SIG-M5 treated with dmso at 0.1 percent for 504 hours (cell line): Measurements from ENCODE around the gene LSR.
A peak's percentile ranks its signal among the peaks of the same experiment; 100 is the strongest.
"Not testable (repeated sequence)": the region's sequence is repeated elsewhere in the genome, so short reads cannot be mapped to it uniquely, and the experiment has no call there.

ENCODE experiments used
- DNase-seq: peaks from one replicate; lab custom pipeline; 2025; ENCODE audit not compliant: unreplicated experiment; lab: John Stamatoyannopoulos, UW

The LSR gene

DNA sequence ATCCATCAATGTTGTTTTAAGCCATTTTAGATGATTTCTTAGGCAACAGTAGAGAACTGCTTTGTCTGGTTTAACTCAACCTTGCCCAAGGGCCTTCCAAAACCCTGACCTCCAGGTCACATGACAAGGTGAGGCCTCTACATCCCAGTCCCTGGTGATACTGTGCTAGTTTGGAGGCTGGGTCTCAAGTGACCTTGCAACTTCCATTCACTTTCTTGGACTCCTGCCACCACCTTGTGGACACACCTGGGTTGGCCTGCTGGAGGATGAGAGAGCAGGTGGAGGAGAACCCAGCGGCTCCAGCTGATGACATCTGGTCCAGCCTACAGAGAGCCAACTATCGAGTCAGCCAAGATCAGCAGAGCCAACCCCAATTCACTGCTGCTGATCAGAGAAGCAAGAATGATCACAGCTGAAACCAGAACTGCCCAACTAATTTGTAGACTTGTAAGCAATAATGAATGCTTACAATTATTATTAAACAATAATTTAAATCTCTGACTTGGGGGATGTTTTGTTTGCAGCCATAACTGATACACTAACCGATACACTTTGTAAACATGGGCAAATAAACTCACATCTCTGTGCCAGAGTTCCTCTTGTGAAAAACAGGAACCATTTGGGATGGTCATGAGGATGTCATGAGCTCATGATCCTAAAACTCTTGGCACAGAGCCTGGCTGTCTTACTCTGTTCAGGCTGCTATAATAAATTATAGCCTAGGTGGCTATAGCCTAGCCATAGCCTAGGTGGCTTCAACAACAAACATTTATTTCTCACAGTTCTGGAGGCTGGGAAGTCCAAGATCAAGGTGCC is 31.8 kb upstream of the LSR start:
- no peak for DNase-seq

DNA sequence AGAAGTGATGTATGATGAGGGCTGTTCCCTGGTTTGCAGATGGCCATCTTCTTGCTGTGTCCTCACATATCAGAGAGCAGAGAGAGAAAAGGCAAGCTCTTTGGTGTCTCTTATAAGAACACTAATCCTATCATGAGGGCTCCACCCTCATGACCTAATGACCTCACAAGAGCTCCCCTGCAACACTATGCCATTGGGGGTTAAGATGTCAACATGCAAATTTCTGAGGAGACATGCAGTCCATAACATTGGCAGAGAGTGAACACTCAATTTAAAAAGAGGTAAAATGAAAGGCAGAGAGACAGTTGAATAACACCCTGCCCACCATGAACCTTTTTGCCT is 31.2 kb upstream of the LSR start:
- DNase-seq = no peak

DNA sequence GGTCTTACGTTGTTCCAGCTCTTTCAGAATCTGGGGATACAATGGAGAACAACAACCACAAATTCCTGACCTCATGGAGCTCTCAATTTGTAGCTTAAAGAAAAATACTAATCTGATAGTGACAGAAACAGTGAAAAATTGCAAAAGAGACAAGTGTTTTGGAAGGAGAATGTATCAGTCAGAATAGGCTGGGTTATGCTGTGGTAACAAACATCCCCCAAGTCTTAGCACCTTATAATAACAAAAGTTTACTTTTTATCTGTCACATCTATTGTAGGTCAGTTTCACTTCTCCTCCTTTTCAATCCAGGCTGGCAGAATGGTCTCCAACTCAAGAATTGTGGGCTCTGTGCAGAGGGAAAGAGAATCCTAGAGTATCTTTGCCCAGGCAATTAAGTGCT is 29.8 kb upstream of the LSR start:
- no peak for DNase-seq

DNA sequence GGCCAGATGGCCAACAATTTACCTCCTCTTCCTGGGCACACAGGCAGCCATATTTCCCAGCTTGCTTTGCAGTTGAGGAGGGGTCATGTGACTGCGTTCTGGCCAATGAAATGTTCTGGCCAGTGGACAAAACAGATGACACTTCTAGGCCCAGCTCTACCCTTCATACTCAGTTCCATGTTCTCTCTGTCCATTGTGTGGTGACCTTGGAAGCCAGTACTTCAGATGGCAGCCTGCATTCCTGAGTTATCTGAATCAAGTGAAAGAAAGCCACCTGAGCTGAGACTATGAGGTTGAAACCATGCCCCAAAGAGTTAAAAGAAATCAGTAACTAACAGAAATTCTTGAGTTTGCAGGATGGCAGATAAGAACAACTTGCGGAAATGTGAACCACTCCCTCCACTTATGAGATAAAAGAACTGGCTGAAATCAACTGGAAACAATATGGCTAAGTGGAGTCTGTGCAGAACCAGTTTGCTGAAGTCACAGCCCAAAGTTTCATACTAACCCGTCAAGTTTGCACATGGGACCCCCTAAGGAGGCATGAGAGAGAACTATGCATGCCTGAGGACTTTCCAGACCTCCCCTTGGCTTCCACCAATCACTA is 28.4 kb upstream of the LSR start:
- no peak for DNase-seq

DNA sequence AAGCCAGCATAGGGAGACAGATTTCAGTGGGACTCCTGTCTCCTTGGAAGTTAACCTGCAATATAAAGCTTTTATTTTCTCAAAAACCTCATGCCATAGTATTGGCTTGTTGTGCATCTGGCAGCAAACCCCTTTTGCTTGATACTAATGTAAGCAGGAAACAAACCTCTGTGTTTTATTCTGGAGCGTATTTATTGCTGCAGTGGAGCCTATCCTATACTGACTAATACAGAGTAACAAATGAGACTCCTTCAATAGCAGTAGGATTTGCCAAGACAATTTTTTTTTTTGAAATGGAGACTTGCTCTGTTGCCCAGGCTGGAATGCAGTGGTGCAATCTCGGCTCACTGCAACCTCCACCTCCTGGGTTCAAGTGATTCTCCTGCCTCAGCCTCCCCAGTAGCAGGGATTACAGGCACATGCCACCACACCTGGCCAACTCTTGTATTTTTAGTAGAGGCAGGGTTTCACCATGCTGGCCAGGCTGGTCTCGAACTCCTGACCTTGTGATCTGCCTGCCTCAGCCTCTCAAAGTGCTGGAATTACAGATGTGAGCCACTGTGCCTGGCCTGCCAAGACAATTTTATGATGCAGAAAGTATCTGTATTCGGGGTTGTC is 27.7 kb upstream of the LSR start:
- DNase-seq = not testable (repeated sequence)

DNA sequence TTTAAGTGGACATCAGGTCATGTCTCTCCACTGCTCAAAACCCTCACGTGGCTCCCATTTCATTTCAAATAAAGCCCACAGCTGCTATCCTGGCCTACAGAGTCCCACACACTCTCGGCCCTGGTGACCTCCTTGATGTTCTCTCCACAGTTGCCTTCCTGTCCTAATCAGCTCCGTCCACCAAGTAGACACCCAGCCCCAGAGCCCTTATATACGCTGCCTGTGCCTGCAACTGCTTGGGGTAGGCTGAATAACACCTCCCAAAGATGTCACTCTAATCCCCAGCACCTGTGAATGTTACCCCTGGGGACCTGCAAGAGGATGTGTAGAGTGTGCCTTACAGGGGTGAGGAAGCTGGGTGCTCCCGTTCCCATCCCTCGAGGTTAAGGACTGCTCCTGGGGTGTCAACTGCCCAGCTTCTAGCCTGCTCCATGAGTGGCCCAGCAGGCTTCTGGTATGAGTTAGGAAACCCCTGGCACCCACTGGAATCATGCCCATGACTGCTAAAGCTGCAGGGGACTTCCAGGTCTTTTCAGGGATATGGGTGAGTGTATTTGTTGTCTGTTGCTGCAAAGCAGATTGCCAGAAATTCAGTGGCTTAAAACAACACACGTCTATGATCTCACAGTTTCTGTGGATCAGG is 26.3 kb upstream of the LSR start:
- no peak for DNase-seq

DNA sequence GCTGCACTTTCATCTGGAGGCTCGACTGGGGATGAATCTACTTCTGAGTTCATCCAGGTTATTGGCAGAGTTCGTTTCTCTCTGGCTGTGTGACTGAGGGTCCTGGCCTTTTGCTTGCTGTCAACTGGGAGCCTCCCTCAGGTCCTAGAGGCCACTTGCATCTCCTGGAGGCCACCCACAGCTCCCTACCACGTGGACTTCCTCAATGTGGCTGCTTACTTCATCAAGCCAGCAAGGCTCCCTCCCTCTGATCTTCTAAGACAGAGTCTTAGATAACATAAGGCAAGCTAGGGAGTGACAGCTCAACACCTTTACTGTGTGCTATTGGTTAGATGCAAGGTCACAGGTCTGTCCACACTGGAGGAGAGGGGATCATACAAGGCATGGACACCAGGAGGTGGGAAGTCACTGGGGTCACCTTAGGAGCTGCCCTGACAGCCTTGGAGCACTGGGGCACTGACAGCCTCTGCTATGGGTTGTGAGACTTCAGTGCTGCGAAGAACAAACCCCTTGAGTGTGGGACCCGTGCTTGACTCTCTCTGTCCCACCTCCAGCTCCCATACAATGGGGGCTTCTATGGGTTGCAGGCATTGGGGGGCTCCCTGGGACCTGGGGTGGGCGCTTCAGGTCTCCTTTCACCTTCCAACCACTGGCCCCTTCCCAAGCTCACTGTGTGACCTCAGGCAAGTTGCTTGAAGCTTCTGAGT is 25.6 kb upstream of the LSR start:
- peak; percentile 19 for DNase-seq

DNA sequence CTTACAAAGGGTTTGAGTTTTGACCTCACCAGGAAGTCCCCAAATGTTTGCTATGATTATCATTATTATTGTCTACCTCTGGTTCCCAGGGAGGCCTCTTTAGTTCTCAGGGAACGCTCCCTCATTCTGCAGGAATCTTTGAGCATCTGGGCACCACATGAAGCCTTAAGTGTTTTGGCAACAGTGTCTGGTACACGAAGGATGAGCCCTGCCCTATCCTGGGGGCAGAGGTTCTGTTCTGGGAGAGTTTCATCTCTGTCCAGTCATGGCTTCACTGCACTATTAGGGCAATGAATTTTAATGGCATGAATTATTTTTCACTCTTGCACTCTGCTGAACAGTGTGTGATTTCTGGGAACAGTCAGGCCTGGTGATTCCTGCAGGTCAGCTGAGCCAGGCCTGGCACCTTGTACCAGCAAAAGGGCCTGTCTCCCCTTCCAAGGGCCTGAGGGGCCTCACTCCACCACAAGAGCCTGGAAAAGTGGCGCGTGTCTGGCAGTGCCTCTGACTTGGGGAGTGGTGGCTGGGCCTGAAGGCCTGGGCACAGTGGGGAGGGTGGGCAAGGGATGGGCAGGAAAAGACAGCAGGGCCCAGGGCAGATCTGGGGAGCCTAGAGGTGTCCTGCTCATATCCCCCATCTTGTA is 24.8 kb upstream of the LSR start:
- no peak for DNase-seq

DNA sequence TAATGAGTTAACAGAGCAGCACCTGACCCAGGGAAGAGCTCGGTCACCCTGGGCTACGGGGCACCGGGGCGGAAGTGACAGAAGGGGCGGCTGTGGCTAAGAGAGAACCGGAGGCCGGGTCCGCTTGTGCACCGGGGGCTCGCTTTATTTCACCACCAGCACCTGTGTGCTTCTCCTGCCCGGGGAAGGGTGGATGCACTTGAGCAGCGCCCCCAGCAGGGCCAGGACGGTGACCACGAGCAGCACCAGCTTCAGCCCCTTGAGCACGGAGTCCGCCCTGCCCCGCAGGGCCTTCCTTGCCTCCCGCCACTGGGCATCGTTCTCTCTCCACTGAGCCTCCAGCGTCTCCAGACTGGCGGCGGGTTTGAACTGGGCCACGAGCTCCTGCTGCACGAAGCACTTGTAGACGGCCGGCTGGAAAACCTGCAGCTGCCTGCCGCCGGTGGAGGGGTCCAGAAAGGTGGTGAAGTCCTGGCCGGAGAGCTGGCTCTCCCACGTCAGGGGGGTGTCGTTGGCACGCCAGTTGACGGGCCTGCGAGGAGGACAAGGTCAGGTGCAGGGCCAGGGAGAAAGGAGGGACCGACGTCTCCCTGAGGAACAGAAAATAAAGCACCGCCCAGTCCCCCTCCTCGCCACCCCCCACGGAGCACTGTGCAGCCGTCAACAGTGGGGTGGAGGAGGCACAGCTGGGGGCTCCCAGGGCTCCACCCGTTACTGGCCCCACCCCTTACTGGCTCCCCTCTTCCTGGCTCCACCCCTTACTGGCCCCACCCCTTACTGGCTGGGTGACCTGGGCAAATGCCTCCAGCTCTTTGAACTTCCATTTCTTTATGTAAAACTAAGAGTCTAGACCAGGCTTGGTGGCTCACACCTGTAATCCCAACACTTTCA is 23.9 kb upstream of the LSR start:
- no peak for DNase-seq

DNA sequence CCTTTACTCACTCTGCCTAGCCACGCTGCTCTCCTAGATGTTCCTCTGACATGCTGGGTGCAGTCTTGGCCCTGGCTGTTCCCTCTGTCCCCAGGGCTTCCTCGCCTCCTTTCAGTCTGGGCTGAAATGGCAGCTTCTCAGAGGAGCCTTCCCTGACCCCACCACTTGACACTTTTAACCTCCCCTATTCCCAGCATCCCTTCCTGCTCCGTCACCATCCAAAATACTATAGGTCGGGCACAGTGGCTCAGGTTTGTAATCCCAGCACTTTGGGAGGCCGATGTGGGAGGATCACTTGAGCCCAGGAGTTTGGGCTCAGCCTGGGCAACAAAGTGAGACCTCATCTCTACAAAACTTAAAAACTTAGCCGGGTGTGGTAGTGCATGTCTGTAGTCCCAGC is 22.9 kb upstream of the LSR start:
- no peak for DNase-seq

DNA sequence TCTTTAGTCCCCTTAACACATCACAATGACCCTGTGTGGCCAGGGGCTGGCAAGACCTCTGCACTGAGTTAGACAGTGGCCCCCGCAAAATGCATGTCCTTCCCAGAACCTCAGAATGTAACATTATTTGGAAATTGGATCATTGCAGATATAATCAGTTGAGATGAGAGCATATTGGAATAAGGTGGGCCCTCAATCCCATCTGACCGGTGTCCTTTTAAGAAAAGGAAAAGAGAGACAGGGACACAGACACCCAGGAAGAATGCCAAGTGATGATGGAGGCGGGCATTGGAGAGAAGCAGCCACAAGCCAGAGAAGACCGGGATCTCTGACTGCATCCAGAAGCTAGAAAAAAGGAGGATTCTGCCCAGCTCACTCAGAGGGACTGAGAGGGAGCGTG is 22.1 kb upstream of the LSR start:
- no peak for DNase-seq

DNA sequence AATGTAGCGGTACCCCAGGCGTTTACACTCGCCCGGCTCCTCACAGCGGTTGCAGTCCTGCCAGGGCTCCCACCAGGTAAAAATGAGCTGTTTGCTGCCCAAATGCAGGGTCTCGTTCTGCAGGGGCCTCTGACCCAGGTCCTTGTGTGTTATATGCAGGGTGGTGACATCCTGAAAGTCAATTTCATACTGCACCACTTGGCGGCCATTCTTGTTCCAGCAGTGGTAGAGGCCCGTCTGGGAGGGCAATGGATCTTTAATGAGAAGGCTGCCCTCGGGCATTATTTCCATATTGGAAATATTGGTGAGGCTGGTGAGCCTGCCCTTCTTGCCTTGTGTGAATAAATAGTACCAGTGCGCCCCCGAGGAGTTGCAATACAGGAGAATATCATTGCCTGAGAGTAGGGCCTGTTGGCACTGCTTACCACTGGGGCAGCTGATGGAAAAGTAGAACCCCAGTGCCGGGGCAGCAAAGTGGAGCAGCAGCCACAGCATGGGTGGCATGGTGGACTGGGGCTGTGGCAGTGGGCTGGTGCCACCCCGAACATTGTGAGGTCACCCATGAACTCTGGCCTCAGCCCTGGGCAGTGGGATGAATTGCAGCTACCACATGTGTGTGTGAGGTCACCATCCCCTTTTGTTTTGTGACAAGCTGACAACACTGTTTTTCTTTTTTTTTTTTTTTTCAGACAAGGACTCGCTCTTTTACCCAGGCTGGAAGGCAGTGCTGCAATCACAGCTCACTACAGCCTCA is 20.4 kb upstream of the LSR start, which contains the start of gene FAM187B:
Gene FAM187B (minus strand): TSS at position 563 of the 754 bp plus-strand sequence. CDS start 59 bp downstream, at position 504.
- DNase-seq = no peak

DNA sequence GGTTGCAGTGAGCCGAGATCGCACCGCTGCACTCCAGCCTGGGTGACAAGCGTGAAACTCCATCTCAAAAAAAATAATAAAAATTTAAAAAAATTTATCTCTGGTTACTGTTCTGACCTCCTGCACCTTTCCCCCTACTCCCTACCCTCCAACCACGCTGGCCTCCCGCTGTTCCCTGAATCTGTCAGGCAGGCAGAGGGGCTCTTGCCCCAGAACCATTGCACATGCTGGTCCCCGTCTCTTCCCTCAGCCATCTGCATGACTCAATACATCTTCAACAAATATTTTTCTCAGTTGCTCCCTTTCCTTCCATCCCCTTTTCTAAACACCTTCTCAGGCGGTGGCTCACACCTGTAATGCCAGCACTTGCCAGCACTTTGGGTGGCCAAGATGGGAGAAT is 19.2 kb upstream of the LSR start:
- no peak for DNase-seq

DNA sequence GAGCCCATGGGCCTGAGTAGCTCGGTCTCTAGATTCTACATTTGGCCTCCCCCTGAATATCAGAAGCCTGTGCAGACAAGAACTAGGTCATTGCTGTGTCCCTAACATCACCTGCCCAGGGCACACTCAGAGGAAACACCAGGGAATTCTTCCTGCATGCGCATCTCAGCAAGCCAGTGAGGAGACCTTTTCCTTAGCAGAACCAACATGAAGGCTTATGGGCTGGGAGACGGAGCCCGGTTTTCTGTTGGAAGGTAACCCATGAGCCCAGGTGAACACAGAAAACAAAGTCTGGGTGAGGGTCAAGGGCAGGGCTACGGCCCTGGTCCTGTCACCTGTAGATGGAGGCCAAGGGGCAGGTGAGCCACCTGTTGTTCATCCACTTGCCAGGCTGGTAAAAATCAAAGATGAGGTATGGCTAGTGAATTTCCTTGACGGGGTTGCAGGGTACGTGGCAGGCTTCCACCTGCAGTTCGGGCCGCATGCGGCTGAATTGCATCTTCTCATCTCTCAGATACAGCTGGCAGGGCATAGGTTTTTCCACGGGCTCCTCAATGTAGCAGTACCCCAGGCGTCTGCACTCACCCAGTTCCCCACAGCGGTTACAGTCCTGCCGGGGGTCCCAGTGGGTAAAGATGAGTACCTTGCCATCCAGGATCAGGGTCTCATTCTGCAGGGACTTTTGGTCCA is 16.7 kb upstream of the LSR start:
- no peak for DNase-seq

DNA sequence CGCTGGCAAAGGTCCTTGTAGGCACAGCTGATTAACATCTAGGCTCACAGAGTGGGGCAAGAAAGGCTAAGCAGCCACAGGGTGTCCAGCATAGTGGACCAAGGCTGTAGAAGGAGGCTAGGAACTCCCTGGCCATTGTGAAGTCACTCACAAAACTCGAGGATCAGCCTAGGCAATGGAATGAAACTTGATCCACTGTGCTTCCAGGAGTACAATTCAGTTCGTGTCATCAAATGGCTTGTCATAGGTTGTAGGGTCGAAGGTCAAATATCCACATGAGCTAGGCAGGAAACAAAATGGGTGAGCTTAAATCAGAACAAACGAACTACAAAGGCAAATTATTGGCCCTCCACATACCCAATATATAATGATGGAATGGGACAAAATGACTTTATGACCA is 15.9 kb upstream of the LSR start:
- no peak for DNase-seq

DNA sequence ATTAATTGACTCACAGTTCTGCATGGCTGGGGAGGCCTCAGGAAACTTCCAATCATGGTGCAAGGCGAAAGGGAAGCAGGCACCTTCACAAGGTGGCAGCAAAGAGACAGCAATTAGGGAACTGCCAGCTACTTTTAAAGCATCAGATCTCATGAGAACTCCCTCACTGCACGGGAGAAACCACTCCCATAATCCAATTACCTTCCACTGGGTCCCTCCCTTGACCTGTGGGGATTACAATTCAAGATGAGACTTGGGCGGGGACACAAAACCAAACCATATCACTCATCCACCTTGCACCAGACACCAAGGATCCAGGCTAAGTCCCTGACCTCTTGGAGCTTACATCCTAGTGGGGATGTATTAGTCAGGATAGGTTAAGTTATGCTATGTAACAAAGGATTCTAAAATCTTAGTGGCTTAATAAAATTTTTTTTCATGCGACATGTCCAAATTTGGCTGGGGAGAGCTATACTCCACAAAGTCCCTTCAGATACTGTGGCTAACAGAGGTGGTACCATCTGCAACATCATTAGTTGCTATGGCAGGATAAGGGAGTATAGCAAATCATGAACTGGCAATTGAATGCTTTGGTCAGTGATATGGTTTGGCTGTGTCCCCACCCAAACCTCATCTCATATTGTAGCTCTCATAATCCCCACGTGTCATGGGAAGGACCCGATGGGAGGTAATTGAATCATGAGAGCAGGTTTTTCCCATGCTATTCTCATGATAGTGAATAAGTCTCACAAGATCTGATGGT is 12.0 kb upstream of the LSR start:
- DNase-seq = no peak

DNA sequence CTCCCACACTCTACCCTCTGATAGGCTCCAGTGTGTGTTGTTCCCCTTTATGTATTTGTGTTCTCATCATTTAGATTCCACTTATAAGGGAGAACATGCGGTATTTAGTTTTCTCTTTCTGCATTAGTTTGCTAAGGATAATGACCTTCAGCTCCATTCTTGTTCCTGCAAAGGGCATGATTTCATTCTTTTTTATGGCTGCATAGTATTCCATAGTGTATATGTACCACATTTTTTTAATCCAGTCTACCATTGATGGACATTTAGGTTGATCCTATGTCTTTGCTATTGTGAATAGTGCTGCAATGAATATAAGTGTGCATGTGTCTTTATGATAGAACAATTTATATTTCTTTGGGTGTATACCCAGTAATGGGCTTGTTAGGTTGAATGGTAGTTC is 9.2 kb upstream of the LSR start:
- DNase-seq = not testable (repeated sequence)

DNA sequence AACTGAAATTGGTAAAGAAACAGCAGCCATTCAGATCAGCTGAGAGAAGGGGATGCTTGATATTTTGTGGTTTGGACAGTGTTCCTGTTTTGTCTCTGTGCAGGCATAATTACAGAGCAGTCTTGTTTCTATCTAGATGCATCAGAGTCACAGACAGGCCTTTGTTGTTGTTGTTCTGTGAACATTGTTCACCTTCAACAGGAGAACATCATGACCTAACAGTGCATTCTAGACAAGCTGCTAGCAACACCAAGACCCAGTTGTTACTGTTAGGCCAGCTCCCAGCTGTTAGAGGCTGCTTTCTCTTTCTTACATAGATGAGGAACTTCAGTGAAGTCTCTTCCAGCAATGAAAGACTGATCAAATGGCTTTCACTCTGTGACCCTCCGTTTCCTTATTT is 8.5 kb upstream of the LSR start:
- peak; percentile 15 for DNase-seq
